Left hindlimb (tissue), 1 donor: ENCODE data around the gene MINDY4.

Experiments
- DNase-seq: peaks from one replicate; pipeline ENCODE4 v3.0.0-alpha.2; 2018

The MINDY4 gene

GRCh38 chr7:30771174-30771879 is at the start of gene MINDY4:
Gene MINDY4, plus strand, starts transcription at chr7:30771417. Its CDS starts 77 bp downstream, at chr7:30771494.
- peak; percentile 91 for DNase-seq

GRCh38 chr7:30722187-30722586 is 49.0 kb upstream of the MINDY4 start:
- no peak for DNase-seq

- DNase-seq = no peak
These were observed 48.5 kb upstream of the MINDY4 start for GRCh38 chr7:30722671-30723070.

GRCh38 chr7:30723776-30724175 is 47.4 kb upstream of the MINDY4 start:
- no peak for DNase-seq

GRCh38 chr7:30726296-30727006 is 44.8 kb upstream of the MINDY4 start:
- DNase-seq = no peak

- DNase-seq = no peak
These were observed 43.9 kb upstream of the MINDY4 start for GRCh38 chr7:30727061-30727945.

- DNase-seq = no peak
These were observed 42.6 kb upstream of the MINDY4 start for GRCh38 chr7:30728591-30729100.

GRCh38 chr7:30729642-30730041 is 41.6 kb upstream of the MINDY4 start:
- DNase-seq = no peak

GRCh38 chr7:30730097-30730496 is 41.1 kb upstream of the MINDY4 start:
- DNase-seq = no peak

- DNase-seq = no peak
These were observed 40.2 kb upstream of the MINDY4 start for GRCh38 chr7:30730996-30731395.

- no peak for DNase-seq
These were observed 39.6 kb upstream of the MINDY4 start for GRCh38 chr7:30731581-30731980.

GRCh38 chr7:30732606-30733005 is 38.6 kb upstream of the MINDY4 start:
- no peak for DNase-seq

GRCh38 chr7:30733216-30733615 is 38.0 kb upstream of the MINDY4 start:
- DNase-seq = no peak

GRCh38 chr7:30733691-30734090 is 37.5 kb upstream of the MINDY4 start:
- DNase-seq = no peak

- DNase-seq = no peak
These were observed 36.7 kb upstream of the MINDY4 start for GRCh38 chr7:30734497-30734896.

- no peak for DNase-seq
These were observed 35.6 kb upstream of the MINDY4 start for GRCh38 chr7:30735631-30736030.

- no peak for DNase-seq
These were observed 34.9 kb upstream of the MINDY4 start for GRCh38 chr7:30736291-30736690.

GRCh38 chr7:30738026-30738915 is 32.9 kb upstream of the MINDY4 start:
- no peak for DNase-seq

- no peak for DNase-seq
These were observed 31.5 kb upstream of the MINDY4 start for GRCh38 chr7:30739691-30740090.

- peak; percentile 77 for DNase-seq
These were observed 30.6 kb upstream of the MINDY4 start for GRCh38 chr7:30740417-30741181.

GRCh38 chr7:30741289-30741688 is 29.9 kb upstream of the MINDY4 start:
- no peak for DNase-seq
